WTC11 (cell line): ENCODE measurements around the gene LCORL. TPM values are rescaled to one million over a fixed set of nuclear protein-coding genes. Genes with fewer than 3 reads are reported as not detected.

ENCODE experiments used
- ATAC-seq: fragments of 200-7000 bp; cut with Tn5 transposase; 2 replicates; pipeline ENCODE4 v1.10.0; 2021; ENCODE audit warnings: mild to moderate bottlenecking, moderate library complexity
- CTCF ChIA-PET: fragments of 300-600 bp; sonication (Branson Sonifier 250); formaldehyde crosslinking; loops from one replicate; lab custom pipeline; 2021; ENCODE audit warnings: antibody characterized with exemption; lab: Charles Lee
- POLR2A ChIA-PET: fragments of 350-600 bp; sonication (Branson Sonifier 250); formaldehyde crosslinking; loops from one replicate; lab custom pipeline; 2021; ENCODE audit warnings: antibody characterized with exemption; lab: Charles Lee
- DNase-seq: peaks from one replicate; pipeline ENCODE4 v3.0.0; 2021; ENCODE audit warnings: low spot score
- H3K27ac Mint-ChIP-seq: 2 replicates; pipeline ENCODE4 v1.8.0; 2021; ENCODE audit warnings: mixed read lengths
- H3K27me3 Mint-ChIP-seq: 2 replicates; pipeline ENCODE4 v1.8.0; 2021; ENCODE audit warnings: low read depth, mild to moderate bottlenecking, moderate library complexity, mixed read lengths
- H3K36me3 Mint-ChIP-seq: 2 replicates; pipeline ENCODE4 v1.8.0; 2021; ENCODE audit warnings: mixed read lengths
- H3K4me1 Mint-ChIP-seq: 2 replicates; pipeline ENCODE4 v1.8.0; 2022; ENCODE audit warnings: mixed read lengths
- H3K4me3 Mint-ChIP-seq: 2 replicates; pipeline ENCODE4 v1.8.0; 2021; ENCODE audit warnings: mild to moderate bottlenecking, moderate library complexity, mixed read lengths
- H3K9me3 Mint-ChIP-seq: 2 replicates; pipeline ENCODE4 v1.8.0; 2021; ENCODE audit warnings: mixed read lengths
- ESRRA ChIP-seq: sonication (generic); formaldehyde crosslinking; IDR thresholded peaks from 2 replicates; pipeline ENCODE4 v1.8.1; 2022; ENCODE audit warnings: mild to moderate bottlenecking, missing genetic modification reagents, borderline replicate concordance
- FOXJ3 ChIP-seq: sonication (generic); formaldehyde crosslinking; IDR thresholded peaks from 2 replicates; pipeline ENCODE4 v1.9.0; 2021; ENCODE audit warnings: missing genetic modification reagents, mild to moderate bottlenecking, borderline replicate concordance
- GABPB1 ChIP-seq: sonication (generic); formaldehyde crosslinking; IDR thresholded peaks from 2 replicates; pipeline ENCODE4 v1.8.1; 2023; ENCODE audit warnings: mild to moderate bottlenecking, missing genetic modification reagents
- MXD4 ChIP-seq: fragments of 250-450 bp; sonication (Bioruptor Pico); IDR thresholded peaks from 2 replicates; pipeline ENCODE4 v1.8.0; 2021; ENCODE audit warnings: mild to moderate bottlenecking, moderate library complexity, borderline replicate concordance
- NFATC4 ChIP-seq: fragments of 250-450 bp; sonication (Bioruptor Pico); IDR thresholded peaks from 2 replicates; pipeline ENCODE4 v1.9.0; 2021; ENCODE audit warnings: mild to moderate bottlenecking
- NFE2L1 ChIP-seq: sonication (generic); formaldehyde crosslinking; IDR thresholded peaks from 2 replicates; pipeline ENCODE4 v1.8.1; 2023; ENCODE audit warnings: missing genetic modification reagents
- NR1H2 ChIP-seq: sonication (generic); formaldehyde crosslinking; IDR thresholded peaks from 2 replicates; pipeline ENCODE4 v1.9.0; 2021; ENCODE audit warnings: mild to moderate bottlenecking, moderate library complexity, missing genetic modification reagents
- SP1 ChIP-seq: sonication (generic); formaldehyde crosslinking; conservative IDR thresholded peaks from 2 replicates; pipeline ENCODE4 v1.8.1; 2022; ENCODE audit warnings: missing genetic modification reagents
- TCF7 ChIP-seq: sonication (generic); formaldehyde crosslinking; IDR thresholded peaks from 2 replicates; pipeline ENCODE4 v1.8.0; 2022; ENCODE audit warnings: mild to moderate bottlenecking, low read depth, missing genetic modification reagents, moderate library complexity
- TP53 ChIP-seq: sonication (generic); formaldehyde crosslinking; IDR thresholded peaks from 2 replicates; pipeline ENCODE4 v1.8.1; 2023; ENCODE audit warnings: mild to moderate bottlenecking, missing genetic modification reagents
- ZNF671 ChIP-seq: fragments of 250-450 bp; sonication (Bioruptor Pico); IDR thresholded peaks from 2 replicates; pipeline ENCODE4 v1.8.0; 2021; ENCODE audit warnings: mild to moderate bottlenecking
- total RNA-seq: library from RNA; stranded (reverse); gene quantifications from 3 replicates; pipeline ENCODE4 v1.2.3, GENCODE V29; 2021
- TF ChIP-seq, protein P1 (sequence below): fragments of 250-450 bp; sonication (Bioruptor Pico); IDR thresholded peaks from 2 replicates; pipeline ENCODE4 v2.1.2; 2022; ENCODE audit warnings: mild to moderate bottlenecking, moderate library complexity
- TF ChIP-seq, protein P2 (sequence below): sonication (generic); formaldehyde crosslinking; IDR thresholded peaks from 2 replicates; pipeline ENCODE4 v1.8.1; 2022; ENCODE audit warnings: low read depth, missing genetic modification reagents, borderline replicate concordance
- TF ChIP-seq, protein P3 (sequence below): sonication (generic); formaldehyde crosslinking; IDR thresholded peaks from 2 replicates; pipeline ENCODE4 v1.8.1; 2023; ENCODE audit warnings: mild to moderate bottlenecking, missing genetic modification reagents, moderate library complexity
- TF ChIP-seq, protein P4 (sequence below): sonication (generic); formaldehyde crosslinking; IDR thresholded peaks from 2 replicates; pipeline ENCODE4 v1.8.1; 2023; ENCODE audit warnings: mild to moderate bottlenecking, missing genetic modification reagents, moderate library complexity
- TF ChIP-seq, protein P5 (sequence below): sonication (generic); formaldehyde crosslinking; IDR thresholded peaks from 2 replicates; pipeline ENCODE4 v1.8.0; 2022; ENCODE audit warnings: mild to moderate bottlenecking, missing genetic modification reagents
- TF ChIP-seq, protein P6 (sequence below): sonication (generic); formaldehyde crosslinking; IDR thresholded peaks from 2 replicates; pipeline ENCODE4 v1.8.0; 2022; ENCODE audit warnings: mild to moderate bottlenecking, missing genetic modification reagents
- TF ChIP-seq, protein P7 (sequence below): sonication (generic); formaldehyde crosslinking; IDR thresholded peaks from 2 replicates; pipeline ENCODE4 v1.8.1; 2022; ENCODE audit warnings: mild to moderate bottlenecking, moderate library complexity, missing genetic modification reagents
- TF ChIP-seq, protein P8 (sequence below): sonication (generic); formaldehyde crosslinking; conservative IDR thresholded peaks from 2 replicates; pipeline ENCODE4 v1.8.1; 2023; ENCODE audit warnings: mild to moderate bottlenecking, low read depth, missing genetic modification reagents, moderate library complexity
- TF ChIP-seq, protein P9 (sequence below): fragments of 250-450 bp; sonication (Bioruptor Pico); IDR thresholded peaks from 2 replicates; pipeline ENCODE4 v1.8.0; 2021; ENCODE audit warnings: mild to moderate bottlenecking

The LCORL gene
- total RNA-seq, 1 experiment from 2014 or later, result 19.9 TPM

DNA sequence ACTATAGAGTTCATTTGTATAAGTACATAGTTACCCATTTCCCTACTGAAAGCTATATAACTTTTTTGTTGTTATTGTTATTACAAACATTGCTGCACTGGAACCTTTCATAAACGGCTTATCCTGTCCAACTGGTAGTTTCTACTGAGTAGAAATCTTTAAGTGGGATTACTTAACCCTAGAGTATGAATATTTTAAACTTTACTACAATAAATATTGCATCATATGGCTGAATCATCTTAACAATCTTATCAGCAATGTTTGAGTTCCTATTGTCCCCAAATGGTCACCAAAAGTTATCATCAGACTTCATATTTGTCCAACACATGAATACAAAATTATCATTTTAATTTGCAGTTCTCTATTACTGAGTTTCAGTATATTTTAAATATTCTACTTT is 40.5 kb downstream of the LCORL start (continued):
- TF ChIP-seq, protein P1, sequence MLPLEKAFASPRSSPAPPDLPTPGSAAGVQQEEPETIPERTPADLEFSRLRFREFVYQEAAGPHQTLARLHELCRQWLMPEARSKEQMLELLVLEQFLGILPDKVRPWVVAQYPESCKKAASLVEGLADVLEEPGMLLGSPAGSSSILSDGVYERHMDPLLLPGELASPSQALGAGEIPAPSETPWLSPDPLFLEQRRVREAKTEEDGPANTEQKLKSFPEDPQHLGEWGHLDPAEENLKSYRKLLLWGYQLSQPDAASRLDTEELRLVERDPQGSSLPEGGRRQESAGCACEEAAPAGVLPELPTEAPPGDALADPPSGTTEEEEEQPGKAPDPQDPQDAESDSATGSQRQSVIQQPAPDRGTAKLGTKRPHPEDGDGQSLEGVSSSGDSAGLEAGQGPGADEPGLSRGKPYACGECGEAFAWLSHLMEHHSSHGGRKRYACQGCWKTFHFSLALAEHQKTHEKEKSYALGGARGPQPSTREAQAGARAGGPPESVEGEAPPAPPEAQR (CRISPR knock-in tag), result no peak
- TF ChIP-seq, protein P2, sequence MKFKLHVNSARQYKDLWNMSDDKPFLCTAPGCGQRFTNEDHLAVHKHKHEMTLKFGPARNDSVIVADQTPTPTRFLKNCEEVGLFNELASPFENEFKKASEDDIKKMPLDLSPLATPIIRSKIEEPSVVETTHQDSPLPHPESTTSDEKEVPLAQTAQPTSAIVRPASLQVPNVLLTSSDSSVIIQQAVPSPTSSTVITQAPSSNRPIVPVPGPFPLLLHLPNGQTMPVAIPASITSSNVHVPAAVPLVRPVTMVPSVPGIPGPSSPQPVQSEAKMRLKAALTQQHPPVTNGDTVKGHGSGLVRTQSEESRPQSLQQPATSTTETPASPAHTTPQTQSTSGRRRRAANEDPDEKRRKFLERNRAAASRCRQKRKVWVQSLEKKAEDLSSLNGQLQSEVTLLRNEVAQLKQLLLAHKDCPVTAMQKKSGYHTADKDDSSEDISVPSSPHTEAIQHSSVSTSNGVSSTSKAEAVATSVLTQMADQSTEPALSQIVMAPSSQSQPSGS, result no peak
- TF ChIP-seq ZNF671, result no peak
- TF ChIP-seq, all 79 proteins: peak for 0

DNA sequence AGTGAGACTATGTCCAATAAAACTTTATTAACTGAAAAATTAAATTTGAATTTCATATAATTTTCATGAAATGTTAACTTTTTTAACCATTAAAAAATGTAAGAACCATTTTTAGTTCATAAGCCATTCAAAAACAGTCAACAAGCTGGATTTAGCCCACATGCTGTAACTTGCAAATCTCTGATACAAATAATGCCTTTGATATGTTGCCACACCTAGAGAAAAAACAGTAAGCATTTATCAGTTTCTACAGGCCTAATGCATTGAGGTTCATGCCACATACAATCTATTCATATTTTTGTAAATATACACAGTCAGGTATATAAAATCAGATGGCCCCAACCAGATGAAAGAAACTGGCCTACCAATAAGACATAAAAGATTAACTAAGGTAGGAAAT is 52.8 kb downstream of the LCORL start:
- Mint-ChIP-seq H3K27me3 (no peaks in the 10 kb centered on the region), H3K4me1 (no peaks in the 10 kb centered on the region), H3K36me3 (no peaks in the 10 kb centered on the region), H3K27ac (no peak overlapping the region), H3K4me3 (no peak overlapping the region), H3K9me3 (no peaks in the 10 kb centered on the region)
- TF ChIP-seq, protein P3, sequence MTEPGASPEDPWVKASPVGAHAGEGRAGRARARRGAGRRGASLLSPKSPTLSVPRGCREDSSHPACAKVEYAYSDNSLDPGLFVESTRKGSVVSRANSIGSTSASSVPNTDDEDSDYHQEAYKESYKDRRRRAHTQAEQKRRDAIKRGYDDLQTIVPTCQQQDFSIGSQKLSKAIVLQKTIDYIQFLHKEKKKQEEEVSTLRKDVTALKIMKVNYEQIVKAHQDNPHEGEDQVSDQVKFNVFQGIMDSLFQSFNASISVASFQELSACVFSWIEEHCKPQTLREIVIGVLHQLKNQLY (CRISPR knock-in tag), result no peak
- TF ChIP-seq, protein P4, sequence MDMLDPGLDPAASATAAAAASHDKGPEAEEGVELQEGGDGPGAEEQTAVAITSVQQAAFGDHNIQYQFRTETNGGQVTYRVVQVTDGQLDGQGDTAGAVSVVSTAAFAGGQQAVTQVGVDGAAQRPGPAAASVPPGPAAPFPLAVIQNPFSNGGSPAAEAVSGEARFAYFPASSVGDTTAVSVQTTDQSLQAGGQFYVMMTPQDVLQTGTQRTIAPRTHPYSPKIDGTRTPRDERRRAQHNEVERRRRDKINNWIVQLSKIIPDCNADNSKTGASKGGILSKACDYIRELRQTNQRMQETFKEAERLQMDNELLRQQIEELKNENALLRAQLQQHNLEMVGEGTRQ (CRISPR knock-in tag), result no peak
- no peak for TF ChIP-seq NFE2L1 (CRISPR knock-in tag)
- TF ChIP-seq, protein P5, sequence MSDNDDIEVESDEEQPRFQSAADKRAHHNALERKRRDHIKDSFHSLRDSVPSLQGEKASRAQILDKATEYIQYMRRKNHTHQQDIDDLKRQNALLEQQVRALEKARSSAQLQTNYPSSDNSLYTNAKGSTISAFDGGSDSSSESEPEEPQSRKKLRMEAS (CRISPR knock-in tag), result no peak
- no peak for TF ChIP-seq FOXJ3 (CRISPR knock-in tag)
- TF ChIP-seq GABPB1 (CRISPR knock-in tag), result no peak
- TF ChIP-seq NR1H2 (CRISPR knock-in tag), result no peak
- TF ChIP-seq, protein P6, sequence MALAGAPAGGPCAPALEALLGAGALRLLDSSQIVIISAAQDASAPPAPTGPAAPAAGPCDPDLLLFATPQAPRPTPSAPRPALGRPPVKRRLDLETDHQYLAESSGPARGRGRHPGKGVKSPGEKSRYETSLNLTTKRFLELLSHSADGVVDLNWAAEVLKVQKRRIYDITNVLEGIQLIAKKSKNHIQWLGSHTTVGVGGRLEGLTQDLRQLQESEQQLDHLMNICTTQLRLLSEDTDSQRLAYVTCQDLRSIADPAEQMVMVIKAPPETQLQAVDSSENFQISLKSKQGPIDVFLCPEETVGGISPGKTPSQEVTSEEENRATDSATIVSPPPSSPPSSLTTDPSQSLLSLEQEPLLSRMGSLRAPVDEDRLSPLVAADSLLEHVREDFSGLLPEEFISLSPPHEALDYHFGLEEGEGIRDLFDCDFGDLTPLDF (CRISPR knock-in tag), result no peak
- TF ChIP-seq, protein P7, sequence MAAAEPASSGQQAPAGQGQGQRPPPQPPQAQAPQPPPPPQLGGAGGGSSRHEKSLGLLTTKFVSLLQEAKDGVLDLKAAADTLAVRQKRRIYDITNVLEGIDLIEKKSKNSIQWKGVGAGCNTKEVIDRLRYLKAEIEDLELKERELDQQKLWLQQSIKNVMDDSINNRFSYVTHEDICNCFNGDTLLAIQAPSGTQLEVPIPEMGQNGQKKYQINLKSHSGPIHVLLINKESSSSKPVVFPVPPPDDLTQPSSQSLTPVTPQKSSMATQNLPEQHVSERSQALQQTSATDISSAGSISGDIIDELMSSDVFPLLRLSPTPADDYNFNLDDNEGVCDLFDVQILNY (CRISPR knock-in tag), result no peak
- no peak for TF ChIP-seq SP1 (CRISPR knock-in tag)
- TF ChIP-seq ESRRA, result no peak
- TF ChIP-seq, protein P8, sequence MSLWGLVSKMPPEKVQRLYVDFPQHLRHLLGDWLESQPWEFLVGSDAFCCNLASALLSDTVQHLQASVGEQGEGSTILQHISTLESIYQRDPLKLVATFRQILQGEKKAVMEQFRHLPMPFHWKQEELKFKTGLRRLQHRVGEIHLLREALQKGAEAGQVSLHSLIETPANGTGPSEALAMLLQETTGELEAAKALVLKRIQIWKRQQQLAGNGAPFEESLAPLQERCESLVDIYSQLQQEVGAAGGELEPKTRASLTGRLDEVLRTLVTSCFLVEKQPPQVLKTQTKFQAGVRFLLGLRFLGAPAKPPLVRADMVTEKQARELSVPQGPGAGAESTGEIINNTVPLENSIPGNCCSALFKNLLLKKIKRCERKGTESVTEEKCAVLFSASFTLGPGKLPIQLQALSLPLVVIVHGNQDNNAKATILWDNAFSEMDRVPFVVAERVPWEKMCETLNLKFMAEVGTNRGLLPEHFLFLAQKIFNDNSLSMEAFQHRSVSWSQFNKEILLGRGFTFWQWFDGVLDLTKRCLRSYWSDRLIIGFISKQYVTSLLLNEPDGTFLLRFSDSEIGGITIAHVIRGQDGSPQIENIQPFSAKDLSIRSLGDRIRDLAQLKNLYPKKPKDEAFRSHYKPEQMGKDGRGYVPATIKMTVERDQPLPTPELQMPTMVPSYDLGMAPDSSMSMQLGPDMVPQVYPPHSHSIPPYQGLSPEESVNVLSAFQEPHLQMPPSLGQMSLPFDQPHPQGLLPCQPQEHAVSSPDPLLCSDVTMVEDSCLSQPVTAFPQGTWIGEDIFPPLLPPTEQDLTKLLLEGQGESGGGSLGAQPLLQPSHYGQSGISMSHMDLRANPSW (CRISPR knock-in tag), result no peak
- no peak for TF ChIP-seq NFATC4
- no peak for TF ChIP-seq TCF7 (CRISPR knock-in tag)
- no peak for TF ChIP-seq TP53 (CRISPR knock-in tag)
- TF ChIP-seq, protein P9, sequence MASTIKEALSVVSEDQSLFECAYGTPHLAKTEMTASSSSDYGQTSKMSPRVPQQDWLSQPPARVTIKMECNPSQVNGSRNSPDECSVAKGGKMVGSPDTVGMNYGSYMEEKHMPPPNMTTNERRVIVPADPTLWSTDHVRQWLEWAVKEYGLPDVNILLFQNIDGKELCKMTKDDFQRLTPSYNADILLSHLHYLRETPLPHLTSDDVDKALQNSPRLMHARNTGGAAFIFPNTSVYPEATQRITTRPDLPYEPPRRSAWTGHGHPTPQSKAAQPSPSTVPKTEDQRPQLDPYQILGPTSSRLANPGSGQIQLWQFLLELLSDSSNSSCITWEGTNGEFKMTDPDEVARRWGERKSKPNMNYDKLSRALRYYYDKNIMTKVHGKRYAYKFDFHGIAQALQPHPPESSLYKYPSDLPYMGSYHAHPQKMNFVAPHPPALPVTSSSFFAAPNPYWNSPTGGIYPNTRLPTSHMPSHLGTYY, result no peak
- no peak for TF ChIP-seq MXD4 (CRISPR knock-in tag)
- POLR2A ChIA-PET, result no interaction called here
- DNase-seq, result no peak
- no peak for ATAC-seq
- CTCF ChIA-PET, result no interaction called here
